Stimulated activated CD8-positive, alpha-beta memory T cell treated with anti-CD3 and anti-CD28 coated beads, Interleukin-15, amount 100 ng/mL, for 4 hours (primary cell): ENCODE results near the gene SH3BGRL3.
A peak's percentile ranks its signal among the peaks of the same experiment; 100 is the strongest.
"Not testable (repeated sequence)": the region's sequence is repeated elsewhere in the genome, so short reads cannot be mapped to it uniquely, and the experiment has no call there.

ENCODE experiments used
- DNase-seq, 2 donors: peaks; one replicate each; pipeline ENCODE4 v3.0.0-alpha.2; 2020; ENCODE audit warnings: low read depth in 2 of 2

The SH3BGRL3 gene

GRCh38 chr1:26290882-26291261 lies 11.0 kb downstream of the SH3BGRL3 start:
- no peak for DNase-seq

DNA sequence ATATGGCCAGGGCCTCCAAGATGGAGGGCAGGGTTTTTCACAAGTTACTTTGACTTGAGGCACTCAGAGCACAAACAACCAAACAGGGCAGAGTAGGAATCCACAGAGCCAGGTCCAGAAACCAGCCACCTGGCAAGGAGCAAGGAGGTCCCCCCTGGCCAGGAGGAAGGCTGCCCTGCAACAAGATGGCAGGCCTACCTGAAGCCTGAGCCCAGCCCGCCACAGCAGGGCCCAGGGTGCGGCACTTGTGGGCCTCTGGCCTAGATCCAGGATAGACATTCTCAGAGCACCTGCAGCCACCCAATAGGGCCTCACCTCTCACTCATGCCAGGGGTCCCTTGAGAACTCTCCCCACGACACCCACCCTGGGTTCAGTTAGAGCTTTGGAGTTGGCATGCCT lies 11.5 kb downstream of the SH3BGRL3 start:
- no peak for DNase-seq

DNA sequence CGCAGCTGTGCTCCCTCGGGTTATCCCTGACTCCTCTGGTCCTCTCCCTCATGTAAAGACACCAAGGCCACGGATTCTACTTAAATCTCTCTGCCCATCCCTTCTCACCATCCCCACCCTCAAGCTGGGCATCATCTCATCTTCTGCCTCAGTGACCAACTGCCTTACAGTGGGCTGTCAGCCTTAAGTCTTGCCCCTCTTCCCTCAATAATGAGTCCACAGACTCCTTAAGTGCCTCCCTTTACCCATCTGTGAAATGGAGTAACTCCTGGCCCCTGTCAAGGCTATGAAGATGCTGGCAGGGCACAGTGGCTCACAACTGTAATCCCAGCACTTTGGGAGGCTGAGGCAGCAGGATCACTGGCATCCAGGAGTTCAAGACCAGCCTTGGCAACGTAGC lies 12.1 kb downstream of the SH3BGRL3 start:
- DNase-seq, result no peak

GRCh38 chr1:26292735-26293134 lies 12.8 kb downstream of the SH3BGRL3 start:
- not testable (repeated sequence) for DNase-seq

DNA sequence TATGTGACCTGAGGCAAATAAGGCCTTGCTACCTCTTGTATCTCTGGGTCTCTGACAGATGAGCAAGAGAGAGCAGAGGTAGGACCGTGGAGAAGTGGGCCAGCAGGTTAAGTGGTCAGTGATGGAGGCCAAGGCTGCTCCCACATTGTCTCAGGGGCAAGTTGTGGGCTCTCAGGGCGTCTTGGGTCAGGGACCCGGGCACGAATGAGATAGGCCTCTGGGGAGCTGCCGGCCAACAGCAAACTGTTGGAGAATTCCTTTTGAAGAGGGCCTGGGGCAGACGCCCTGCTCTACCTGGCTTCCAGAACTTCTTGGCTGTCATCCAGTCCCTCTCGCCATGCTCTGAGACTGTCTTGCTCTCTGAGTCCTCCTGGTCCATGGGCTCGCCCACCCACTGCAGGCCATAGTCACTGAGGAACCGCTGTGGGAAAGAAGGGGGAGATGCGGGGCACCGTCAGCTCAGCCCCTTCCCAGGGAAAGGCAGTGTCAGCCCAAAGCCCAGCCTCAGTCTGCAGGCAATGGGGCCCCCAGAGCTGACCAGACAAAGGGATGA lies 14.1 kb downstream of the SH3BGRL3 start:
- no peak for DNase-seq

DNA sequence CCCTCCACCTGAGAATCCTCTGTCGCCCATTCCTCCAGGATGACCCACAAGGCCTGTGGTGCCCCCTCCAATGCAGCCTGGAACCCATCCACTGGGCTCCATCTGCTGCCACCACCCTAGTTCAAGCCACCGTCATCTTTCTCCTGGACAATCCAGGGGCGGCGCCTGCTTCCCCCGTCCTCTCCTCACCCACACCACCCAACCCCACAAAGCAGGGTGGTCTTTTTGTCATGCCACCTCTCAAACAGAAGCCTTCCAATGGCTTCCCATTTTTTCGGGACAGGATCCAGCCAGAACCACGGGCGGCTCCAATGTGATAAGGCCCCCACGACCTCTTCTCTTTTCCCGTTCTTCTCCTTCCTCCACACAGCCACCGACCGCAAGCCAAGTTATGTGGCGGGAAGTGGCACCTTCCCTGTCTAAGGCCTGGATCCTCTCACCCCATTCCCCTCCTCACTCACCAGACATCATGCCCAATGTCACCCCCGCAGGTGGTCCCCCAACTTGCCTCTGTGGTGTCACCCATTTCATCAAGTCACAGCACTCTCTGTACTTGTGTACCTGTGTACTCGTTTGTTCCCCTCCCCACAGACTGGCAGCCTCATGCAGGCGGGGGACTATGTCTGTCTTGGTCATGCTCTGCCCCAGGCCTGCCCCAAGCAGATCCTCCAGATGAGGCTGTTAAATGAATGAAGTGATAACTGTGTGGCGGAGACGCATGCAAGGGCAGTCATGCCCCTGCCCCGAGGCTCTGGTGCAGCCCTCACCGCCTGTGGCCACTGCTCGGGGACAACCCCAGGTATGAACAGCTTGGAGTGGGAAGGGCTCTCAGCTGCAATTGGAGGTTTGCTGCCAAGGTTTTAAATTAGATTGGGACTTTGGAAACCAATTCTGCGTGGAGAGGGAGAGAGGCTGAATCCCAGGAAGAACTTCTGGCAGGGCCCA lies 15.6 kb downstream of the SH3BGRL3 start:
- no peak for DNase-seq

- DNase-seq, result no peak
Observed at GRCh38 chr1:26296340-26297056, 16.6 kb downstream of the SH3BGRL3 start.

DNA sequence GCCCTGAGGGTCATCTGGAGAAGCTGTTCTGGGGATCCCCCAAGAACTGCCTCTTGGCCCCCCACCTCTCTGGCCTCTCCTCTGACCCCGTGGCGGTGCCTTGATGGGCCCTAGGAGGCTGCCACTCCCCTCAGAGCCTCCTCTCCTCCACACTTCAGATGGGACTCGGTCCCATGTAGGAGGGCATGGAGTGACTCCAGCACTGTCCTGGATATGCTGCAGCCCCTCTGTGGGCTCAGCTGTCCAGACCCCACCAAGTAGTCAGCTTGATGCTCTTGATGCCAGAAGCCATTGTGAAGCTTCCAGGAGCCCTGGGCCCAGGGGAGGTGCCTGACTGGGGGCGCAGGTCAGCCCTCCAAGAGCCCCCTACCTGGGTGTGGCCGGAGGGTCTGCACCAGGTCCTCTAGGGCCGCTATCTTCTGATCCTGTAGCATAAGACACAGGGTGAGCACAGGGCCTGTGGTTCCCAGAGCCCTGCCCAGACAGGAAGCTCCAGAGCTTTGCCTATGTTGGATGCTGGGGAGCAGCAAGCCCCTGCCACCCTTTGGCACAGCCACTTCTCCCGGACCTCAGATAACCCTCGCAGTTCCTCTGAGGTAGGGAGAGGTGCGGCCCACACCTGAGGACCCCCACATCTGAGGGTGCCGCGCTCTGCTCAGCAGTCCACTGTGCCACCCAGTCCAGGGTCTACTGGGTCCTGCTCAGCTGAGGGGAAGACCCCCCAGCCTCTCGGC lies 17.3 kb downstream of the SH3BGRL3 start:
- no peak for DNase-seq

DNA sequence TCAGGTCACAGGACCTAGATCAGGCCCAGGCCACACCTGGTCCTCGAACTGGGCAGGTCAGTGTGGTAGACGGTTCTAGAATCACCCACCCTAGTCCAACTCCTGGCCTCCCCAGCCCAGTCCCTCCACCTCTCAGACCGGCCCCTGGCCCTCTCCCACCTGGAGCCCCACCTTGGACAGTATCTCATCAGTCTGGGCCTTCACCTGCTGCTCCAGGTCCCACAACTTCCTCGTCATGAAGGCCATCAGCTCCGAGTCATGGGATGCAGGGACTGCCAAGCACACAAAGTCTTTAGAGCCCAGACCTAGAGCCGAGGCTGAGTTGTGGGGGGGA lies 17.9 kb downstream of the SH3BGRL3 start:
- no peak for DNase-seq

GRCh38 chr1:26300578-26301275 lies 20.8 kb downstream of the SH3BGRL3 start:
- DNase-seq, result no peak

DNA sequence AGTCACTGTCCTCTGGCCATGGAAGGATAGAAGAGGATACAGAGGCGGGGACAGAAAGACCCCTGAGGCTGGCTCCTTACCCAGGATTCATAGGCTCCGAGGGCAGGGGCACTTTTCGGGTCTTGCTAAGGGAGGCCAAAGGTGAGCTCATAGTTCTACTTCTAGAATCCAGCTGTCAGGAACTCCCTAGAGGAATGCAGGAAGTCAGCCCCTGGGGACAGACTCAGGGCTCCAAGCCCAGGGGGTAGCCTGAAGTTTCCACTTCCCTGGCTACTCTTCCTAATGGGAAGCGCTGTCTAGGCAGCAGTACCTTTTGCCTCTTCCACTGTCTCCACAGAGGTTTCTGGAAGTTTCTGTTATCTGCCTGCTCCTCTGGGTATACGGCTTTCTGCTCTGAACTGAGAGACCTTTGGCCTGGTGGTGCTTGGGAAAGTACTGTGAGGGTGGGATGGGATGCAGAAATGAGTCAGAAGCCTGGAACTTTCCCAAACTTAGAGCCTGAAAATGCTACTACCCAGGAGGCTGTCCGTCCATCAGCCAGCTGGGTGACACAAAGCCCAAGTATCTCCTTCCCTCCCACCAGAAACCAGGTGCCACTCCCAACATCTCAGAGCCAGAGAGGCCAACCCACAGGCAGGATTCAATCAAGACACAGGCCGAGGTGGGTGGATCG lies 23.0 kb downstream of the SH3BGRL3 start:
- no peak for DNase-seq

DNA sequence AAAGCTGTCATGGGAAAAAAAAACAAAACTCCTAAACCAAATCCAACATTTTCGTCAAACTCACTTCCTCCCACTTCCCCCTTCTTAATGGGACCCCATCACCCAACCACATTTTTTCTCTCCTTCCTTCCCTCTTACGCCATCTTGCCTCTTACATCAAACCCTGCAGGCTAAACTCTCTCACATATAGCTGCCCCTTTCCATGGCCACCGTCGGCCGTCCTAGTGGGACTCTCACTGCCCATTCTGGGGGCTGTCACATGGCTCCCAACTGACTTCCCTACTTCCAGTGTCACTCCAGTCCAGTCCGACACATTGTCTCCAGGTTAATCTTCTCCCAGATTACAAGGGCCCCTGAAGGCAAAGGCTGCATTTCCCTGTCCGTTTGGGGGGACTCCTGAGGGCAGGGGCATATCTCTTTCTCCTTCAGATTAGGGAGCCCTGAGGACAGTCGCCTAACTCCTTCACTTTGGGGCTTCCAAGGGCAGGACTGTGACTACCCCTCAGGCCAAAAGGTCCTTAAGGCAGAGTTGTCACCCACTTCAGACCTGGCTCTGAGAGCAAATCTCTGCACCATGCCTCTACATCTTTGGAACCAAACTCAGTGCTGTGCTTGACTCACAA lies 25.9 kb downstream of the SH3BGRL3 start:
- no peak for DNase-seq

- DNase-seq, result peak; percentile 76 to 88
Observed at GRCh38 chr1:26306290-26307229, 26.7 kb downstream of the SH3BGRL3 start, which contains the start of gene UBXN11. Gene UBXN11, minus strand, starts transcription at chr1:26306636. Its CDS starts 3,753 bp downstream, at chr1:26302883.

- no peak for DNase-seq
Observed at GRCh38 chr1:26307363-26307781, 27.5 kb downstream of the SH3BGRL3 start.

- not testable (repeated sequence) for DNase-seq
Observed at GRCh38 chr1:26307966-26308899, 28.3 kb downstream of the SH3BGRL3 start.

- DNase-seq, result no peak
Observed at GRCh38 chr1:26314501-26314900, 34.6 kb downstream of the SH3BGRL3 start.

DNA sequence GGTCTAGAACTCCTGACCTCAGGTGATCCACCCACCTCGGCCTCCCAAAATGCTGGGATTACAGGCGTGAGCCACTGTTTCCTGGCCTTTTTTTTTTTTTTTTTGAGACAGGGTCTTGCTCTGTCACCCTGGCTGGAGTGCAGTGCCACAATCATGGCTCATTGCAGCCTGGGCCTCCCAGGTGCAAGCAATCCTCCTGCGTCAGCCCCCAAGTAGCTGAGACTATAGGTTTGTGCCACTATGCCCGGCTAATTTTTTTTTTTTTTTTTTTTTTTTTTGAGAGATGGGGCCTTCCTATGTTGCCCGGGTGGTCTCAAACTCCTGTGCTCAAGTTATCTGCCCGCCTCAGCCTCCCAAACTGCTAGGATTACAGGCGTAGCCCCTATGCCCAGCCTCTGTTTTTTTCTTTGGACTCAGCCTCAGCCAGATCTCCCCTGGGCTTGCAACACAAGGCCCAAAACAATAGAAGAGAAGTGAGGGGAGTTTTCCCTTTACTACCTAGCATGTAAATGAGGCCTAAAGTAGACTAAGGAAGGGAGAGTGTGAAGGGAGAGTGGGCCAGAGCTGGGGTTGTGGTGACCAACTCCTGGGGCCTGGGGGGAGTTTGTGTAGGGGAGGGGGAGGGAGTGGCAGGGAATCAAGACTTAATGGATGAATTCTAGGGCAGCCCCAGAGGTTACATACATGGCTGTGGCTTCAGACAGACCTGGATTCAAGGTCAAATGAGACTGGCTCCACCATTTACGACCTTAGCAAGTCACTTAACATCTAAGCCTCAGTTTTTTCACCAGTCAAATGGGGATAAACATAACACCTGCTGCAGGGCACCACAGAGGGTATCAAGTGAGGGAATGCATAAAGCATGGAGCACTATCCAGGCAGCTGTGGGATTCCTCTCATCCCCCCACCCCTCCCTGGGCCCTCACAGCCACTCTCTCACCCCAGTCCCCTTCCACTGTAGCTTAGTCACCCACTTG lies 36.3 kb downstream of the SH3BGRL3 start:
- no peak for DNase-seq
